Suppressor macrophage (primary cell): ENCODE data around the gene SPPL3.

Source experiments
- DNase-seq, 4 experiments: peaks; one replicate each; pipeline ENCODE4 v3.0.0-alpha.2; 2020 to 2022

The SPPL3 gene

GRCh38 chr12:120771097-120771496 lies 133.1 kb downstream of the SPPL3 start:
- DNase-seq: no peak

DNA sequence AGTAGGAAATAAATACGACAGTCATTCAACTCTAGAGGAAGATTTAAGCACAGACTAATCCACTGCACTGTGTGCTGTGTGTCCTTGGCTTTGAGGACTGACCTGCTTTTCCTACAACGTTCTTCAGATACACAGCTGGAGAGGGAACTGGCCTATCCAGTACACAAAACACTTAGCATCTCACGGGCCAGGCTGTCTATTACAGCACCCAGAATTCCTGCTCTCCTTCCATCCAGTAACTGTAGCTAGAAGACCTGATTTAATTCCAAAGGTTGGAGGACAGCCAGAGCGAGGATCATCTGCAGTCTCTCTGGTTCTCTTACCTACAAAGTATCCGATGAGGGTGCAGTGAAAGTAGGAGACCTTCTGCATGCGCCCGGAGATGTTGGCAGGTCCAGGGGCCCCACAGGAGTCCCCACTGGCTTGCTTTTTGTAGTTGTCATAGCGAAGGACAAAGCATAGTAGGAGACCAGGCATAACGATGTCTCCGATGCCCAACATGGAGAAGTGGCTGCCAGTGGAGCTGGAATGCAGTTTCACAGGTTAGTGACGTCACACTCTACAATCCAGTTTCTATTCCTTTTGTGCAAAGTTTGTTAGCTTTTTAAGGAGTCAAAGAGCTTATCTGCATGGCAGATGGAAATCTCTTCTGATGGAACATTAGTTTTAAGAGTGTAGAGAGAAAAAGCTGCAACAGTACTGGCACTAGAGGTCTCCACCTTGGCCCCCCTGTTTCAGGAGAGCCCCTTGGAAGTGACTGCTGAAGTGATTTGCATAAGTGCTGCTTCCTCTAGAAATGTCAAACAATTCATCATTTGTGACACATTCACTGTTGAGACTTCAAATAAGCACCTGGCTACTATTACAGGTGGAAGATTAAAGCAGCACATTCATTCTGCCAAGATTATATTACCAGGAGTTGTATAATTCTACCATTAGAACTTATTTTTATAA lies 136.8 kb downstream of the SPPL3 start:
- no peak for DNase-seq

DNA sequence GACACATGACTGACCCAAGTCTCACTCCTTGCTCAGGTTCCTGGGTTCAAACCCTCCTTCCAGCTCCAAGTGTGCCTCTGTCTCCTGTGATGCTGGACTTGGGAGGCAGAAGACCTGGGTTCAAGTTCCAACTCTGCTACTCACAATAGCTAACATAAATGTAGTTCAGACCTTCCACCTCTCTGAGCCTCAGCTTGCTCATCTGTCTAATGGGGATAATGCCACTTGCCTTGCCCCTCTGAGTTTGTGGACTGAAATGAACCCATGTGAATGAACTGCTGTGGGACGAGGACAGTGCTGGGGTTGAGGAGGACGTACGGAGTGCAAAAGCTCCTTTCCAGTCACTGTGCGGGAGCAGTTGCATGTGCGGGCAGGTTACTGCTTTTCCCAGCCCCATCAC lies 137.6 kb downstream of the SPPL3 start:
- DNase-seq: no peak

DNA sequence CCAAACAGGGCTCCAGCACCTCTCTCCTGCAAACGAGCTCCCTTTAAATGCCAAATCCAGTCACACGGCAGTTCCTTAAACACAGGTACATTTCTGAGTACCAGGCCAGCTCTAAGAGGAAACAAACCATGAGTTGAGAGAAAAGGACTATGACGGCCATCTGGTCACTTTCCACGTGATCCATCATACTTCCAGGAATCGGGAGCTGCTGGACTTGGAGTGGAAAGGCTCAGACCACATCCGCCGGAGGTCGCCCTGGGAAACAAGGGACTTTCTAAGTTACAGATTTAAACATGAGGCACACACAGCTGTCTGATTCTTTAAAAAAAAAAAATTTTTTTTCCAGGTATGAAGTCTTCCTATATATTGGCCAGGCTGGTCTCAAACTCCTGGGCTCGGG lies 139.3 kb downstream of the SPPL3 start:
- DNase-seq: no peak

GRCh38 chr12:120763250-120763649 lies 140.9 kb downstream of the SPPL3 start:
- DNase-seq: no peak

DNA sequence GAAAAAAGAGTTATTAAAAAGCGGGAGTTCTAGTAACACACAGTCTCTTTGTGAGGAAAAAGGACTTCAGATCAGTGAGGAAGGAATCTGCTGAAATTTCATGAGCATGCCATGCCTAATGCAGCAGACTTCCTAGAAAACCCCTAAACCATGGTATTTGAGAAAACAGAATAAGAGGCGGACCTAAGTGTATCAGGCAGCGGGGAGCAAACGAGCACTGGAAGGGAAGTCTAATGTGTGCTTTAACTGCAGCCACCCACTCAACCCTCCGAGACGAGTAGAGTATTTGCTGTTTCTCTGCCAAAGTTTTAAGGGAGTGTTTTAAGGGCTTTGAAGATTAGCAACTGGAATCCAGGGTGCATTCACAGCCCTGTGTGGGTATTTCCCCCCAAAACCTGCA lies 142.1 kb downstream of the SPPL3 start:
- no peak for DNase-seq

- DNase-seq: no peak
These were observed 142.6 kb downstream of the SPPL3 start for GRCh38 chr12:120761519-120761934.

GRCh38 chr12:120760349-120761254 lies 143.6 kb downstream of the SPPL3 start:
- no peak for DNase-seq

GRCh38 chr12:120759591-120760348 lies 144.4 kb downstream of the SPPL3 start:
- DNase-seq: no peak

DNA sequence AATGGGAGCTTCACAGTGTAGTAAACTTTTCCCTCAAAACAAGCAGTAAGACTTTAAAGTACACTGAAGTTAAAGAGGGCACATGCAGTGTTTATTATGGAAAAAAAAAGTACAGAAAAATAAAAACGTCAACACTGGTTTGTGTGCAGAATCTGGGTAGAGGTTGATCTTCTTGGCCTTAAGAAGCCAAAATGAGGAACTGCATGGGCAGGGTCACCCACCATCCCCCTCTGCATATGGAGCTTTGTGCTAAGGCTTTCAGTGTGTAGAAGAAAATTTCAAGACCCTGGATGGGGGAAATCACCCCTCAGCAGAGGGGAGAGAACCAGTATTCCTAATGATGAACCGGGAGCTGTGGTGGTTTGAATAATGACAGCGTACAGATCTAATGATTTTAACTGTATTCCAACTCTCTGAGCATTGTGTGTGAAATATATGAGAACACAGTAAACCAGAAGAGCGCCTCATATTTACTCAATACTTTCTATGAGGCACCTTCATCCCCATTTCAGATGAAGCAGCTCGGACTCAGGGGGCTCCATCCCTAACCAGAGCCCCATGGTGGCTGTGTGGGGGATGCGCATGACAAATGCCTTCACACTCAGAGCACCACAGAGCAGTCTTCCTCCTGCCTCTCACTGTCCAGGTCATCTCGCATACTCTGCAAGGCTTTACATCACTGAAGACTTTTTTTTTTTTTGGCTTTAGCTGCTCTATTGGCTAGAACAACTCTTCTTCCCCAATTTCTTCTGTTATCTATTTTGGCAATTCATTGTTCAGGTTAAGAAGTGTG lies 145.2 kb downstream of the SPPL3 start:
- DNase-seq: no peak

DNA sequence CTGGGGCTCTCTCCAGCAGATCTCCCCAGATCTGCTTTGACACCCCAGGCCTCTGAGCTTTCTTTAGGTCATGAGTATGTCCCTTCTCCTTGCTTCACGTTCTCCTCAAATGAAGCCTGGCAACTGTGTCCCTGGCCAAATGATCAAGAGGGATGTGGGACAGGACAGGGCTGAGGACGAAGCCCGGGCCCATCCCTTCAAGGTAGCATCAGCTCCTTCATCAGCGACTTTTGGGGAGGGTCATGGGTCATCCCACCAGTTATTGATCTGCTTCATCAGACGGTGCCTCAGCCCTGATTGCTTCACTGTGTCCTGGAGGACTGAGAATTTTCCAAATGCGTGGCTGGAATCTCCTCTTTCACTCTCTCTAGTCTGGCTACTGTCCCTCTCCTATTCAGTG lies 146.2 kb downstream of the SPPL3 start:
- DNase-seq: no peak

DNA sequence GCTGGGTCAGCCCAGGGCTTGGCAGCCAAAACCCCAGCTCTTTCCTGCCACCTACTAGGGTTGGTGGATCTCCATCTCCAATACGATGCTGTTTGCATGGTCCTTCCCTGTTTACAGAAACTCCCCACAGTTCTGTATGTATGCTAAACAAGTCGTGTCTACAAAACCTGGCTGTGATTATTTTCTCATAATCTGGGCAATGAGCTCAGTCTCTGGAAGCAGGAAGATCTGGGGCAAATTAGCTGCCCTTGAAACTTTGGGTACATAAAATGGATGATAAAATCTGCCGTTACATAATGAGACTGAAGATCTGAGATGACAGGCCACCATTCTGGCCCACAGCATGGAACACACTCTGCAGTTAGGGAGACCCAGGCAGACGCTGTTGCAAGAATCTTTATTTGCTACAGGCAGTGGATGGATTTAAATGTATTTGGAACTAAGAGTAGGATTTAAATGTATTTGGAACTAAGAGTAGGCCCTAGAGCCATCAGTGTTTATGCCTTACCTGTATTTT lies 146.9 kb downstream of the SPPL3 start:
- DNase-seq: no peak

GRCh38 chr12:120755269-120755668 lies 148.9 kb downstream of the SPPL3 start:
- DNase-seq: no peak

GRCh38 chr12:120754792-120755191 lies 149.4 kb downstream of the SPPL3 start:
- DNase-seq: no peak

DNA sequence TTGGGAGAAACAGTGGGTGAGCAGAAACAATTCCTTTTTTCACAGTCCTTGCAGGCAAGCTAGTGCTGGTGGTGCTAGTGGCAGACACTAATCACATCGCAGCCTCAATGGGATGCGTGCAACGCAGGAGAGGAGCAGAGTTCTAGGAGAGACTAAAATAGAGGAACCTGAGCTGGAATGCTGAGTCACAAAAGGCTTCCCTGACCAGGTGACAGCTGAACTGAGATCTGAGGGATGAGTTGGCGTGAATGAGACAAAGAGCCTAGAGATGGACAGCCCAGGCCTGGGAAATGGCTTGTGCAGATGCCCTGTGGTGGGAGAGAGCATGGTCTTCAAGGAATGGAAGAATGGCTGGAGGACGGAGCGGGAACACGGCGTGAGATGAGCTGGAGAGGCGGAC lies 152.8 kb downstream of the SPPL3 start:
- DNase-seq: no peak

DNA sequence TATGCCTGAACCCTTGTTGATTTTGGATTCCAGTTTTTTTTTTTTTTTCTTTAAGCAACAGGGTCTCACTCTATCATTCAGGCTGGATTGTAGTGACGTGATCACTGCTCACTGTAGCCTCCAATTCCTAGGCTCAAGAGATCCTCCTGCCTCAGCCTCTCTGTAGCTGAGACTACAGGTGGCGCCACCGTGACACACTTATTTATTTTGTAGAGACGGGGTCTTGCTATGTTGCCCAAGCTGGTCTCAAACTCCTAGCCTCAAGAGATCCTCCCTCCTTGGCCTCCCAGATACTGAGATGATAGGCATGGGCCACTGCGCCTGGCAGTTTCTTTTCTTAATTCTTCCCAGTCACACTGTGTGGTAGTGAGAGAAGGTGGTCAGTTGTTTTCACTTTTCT lies 153.4 kb downstream of the SPPL3 start:
- DNase-seq: no peak

DNA sequence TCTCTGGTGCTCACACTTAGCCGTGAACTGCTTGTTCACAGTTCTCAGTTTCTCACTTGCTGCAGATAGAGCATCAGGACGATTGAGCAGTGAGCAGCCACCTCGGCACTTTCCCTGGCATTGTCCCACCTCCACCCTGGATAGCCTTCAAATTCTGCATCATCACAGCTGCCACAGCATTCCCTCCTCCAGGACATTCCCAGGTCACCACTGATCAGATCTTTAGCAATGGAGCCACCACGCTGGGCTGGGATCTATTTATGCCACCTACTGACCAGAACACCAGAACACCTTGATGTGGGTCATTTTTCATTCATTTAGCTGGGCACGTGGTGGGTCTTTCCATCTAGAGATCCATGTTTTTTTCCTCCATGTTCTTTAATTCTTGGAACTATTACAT lies 154.9 kb downstream of the SPPL3 start:
- DNase-seq: no peak

DNA sequence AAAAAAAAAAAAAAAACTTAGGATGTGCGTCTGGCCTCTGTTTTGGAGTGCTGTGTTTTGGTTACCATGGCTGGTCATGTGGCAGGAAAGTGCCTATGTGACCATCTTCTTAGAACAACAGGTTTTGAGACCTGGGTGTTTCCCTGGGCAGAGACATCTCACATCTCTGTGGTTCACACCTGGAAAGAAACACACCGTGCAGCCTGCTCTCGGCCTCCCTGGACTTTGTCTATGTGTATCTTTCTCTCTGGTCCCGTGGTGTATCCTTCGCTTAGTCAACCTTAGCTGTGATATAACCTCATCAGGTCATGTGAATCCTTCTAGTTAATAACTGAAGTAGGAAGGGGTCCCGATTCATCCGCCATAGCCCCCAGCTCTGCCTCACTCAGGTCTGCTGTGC lies 155.9 kb downstream of the SPPL3 start:
- DNase-seq: no peak

- no peak for DNase-seq
These were observed 159.2 kb downstream of the SPPL3 start for GRCh38 chr12:120744922-120745493.

GRCh38 chr12:120741476-120742421 lies 162.4 kb downstream of the SPPL3 start:
- DNase-seq: no peak
